Activated CD4-positive, alpha-beta T cell treated with anti-CD3 and anti-CD28 coated beads, Interleukin-2, amount 10 ng/mL, durations not matched to agents 7 days and 5 days (primary cell): Measurements from ENCODE around the gene COA1. TPM values are rescaled to one million over a fixed set of nuclear protein-coding genes. Genes with fewer than 3 reads are reported as not detected.
A peak's percentile ranks its signal among the peaks of the same experiment; 100 is the strongest.

Experiments
- CTCF ChIA-PET: fragments of 350-600 bp; sonication (Branson Sonifier 250); formaldehyde crosslinking; loops from one replicate; lab custom pipeline; 2021; ENCODE audit warnings: antibody characterized with exemption; lab: Charles Lee
- POLR2A ChIA-PET: fragments of 350-600 bp; sonication (Branson Sonifier 250); formaldehyde crosslinking; loops from one replicate; lab custom pipeline; 2021; ENCODE audit warnings: antibody characterized with exemption; lab: Charles Lee
- DNase-seq: peaks from one replicate; pipeline ENCODE4 v3.0.0-alpha.2; 2020
- H3K27ac Mint-ChIP-seq: one replicate; pipeline ENCODE4 v1.8.0; 2021; ENCODE audit warnings: mild to moderate bottlenecking, moderate library complexity, mixed read lengths
- H3K27me3 Mint-ChIP-seq: one replicate; pipeline ENCODE4 v1.8.0; 2021; ENCODE audit warnings: mixed read lengths
- H3K36me3 Mint-ChIP-seq: one replicate; pipeline ENCODE4 v1.8.0; 2021; ENCODE audit warnings: low read depth, mixed read lengths
- H3K4me1 Mint-ChIP-seq: one replicate; pipeline ENCODE4 v1.8.0; 2021; ENCODE audit warnings: mixed read lengths
- H3K4me3 Mint-ChIP-seq: one replicate; pipeline ENCODE4 v1.8.0; 2021; ENCODE audit warnings: mild to moderate bottlenecking, moderate library complexity, mixed read lengths
- H3K9me3 Mint-ChIP-seq: one replicate; pipeline ENCODE4 v1.8.0; 2021; ENCODE audit warnings: mixed read lengths
- total RNA-seq, 2 experiments: library from RNA; stranded (reverse); gene quantifications; one replicate each; pipeline ENCODE4 v1.2.3, GENCODE V29; 2021

The COA1 gene
- total RNA-seq, 2 experiments from 2014 or later: 44.8 to 47.1 TPM

DNA sequence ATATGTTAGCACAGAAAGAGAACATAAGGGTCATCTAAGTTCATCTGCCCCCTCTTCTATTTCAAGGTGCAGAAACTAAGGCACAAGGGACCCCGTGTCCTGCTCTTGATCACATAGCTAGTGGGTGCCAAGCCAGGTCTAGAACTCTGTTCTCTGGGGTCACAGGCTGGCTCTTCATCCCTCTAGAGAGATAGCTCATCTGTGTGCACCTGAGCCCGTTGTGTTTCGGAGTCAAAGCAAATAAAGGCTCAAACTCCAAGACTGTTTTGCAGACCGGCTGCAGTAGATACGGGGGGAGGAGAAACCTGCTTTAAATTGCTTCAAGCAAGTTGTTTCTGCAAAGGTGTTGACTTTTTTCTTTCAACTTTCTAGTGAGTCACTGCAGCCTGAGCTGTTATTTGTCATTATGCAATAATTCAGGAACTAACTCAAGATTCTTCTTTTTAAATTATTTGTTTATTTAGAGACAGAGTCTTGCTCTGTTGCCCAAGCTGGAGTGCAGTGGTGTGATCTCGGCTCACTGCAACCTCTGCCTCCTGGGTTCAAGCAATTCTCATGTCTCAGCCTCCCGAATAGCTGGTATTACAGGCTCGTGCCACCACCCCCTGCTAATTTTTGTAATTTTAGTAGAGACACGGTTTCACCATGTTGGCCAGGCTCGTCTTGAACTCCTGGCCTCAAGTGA, 35.6 kb upstream of the COA1 start:
- peaks cover 5% of the 10 kb centered on the region for H3K36me3 Mint-ChIP-seq
- peaks cover 36% of the 10 kb centered on the region for H3K4me1 Mint-ChIP-seq
- H3K9me3 Mint-ChIP-seq: no peaks in the 10 kb centered on the region
- DNase-seq: no peak
- no peak overlapping the region for H3K4me3 Mint-ChIP-seq
- H3K27me3 Mint-ChIP-seq: no peaks in the 10 kb centered on the region
- peak overlapping the region; percentile 46 for H3K27ac Mint-ChIP-seq
- CTCF ChIA-PET: interaction anchor here (1.0 to 2.2 kb wide), 4 partner anchors 10 to 833 kb away, joined by 3 to 6 read pairs (median 4); partner anchors contain the start of genes MRPL32, PSMA2 and STK17A
- POLR2A ChIA-PET: no interaction called here

- no peaks in the 10 kb centered on the region for H3K9me3 Mint-ChIP-seq
- DNase-seq: peak; percentile 14
- peaks cover 40% of the 10 kb centered on the region for H3K4me1 Mint-ChIP-seq
- ChIA-PET POLR2A (no interaction called here), CTCF (interaction anchor here (1.4 to 2.2 kb wide), 3 partner anchors 10 to 832 kb away, joined by 3 to 6 read pairs (median 6); partner anchors contain the start of genes MRPL32, PSMA2 and STK17A)
- H3K4me3 Mint-ChIP-seq: no peak overlapping the region
- peaks cover 5% of the 10 kb centered on the region for H3K36me3 Mint-ChIP-seq
- no peaks in the 10 kb centered on the region for H3K27me3 Mint-ChIP-seq
- H3K27ac Mint-ChIP-seq: peak overlapping the region; percentile 71
Measured at GRCh38 chr7:43764039-43764761, 34.9 kb upstream of the COA1 start.

GRCh38 chr7:43763183-43763582, 33.9 kb upstream of the COA1 start:
- peaks cover 5% of the 10 kb centered on the region for H3K36me3 Mint-ChIP-seq
- POLR2A ChIA-PET: no interaction called here
- H3K9me3 Mint-ChIP-seq: no peaks in the 10 kb centered on the region
- no peaks in the 10 kb centered on the region for H3K27me3 Mint-ChIP-seq
- H3K27ac Mint-ChIP-seq: no peak overlapping the region
- no peak overlapping the region for H3K4me3 Mint-ChIP-seq
- peaks cover 39% of the 10 kb centered on the region for H3K4me1 Mint-ChIP-seq
- no peak for DNase-seq
- CTCF ChIA-PET: interaction anchor here (0.5 to 2.2 kb wide), 2 partner anchors 180 to 307 kb away, joined by 3 to 6 read pairs; partner anchors contain the start of gene STK17A

DNA sequence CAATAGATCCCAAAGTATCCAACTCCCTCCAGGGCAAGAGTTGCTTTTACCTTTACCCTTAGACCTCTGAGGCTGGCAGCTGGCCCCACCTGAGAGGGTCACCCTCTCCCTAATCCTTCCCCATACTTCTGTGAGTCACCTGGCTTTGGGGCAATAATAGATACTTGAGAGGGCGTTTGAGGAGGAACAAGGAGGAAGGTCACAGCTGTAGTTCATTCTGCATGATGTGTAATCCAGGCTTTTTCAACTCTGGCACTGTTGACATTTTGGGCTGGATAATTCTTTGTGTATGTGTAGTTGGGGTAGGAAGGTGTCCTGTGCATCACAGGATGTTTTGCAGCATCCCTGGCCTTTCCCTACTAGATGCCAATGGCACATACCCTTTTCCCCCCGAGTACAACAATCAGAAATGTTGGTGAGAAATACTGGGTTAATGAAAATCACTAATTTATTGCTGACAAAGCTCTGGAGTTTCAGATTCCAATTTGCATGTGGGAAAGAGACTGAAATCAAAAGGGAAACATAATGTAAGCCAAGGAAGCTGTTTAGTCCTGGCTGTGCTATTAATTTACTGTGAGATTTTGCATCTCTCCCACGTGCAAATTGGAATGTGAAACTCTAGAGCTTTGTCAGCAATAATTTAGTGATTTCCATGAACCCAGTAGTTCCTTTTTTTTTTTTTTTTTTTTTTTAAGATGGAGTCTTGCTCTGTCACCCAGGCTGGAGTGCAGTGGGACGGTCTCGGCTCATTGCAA, 32.8 kb upstream of the COA1 start:
- no peaks in the 10 kb centered on the region for H3K9me3 Mint-ChIP-seq
- H3K27me3 Mint-ChIP-seq: peaks cover 9% of the 10 kb centered on the region
- DNase-seq: no peak
- ChIA-PET POLR2A (no interaction called here), CTCF (interaction anchor here (0.6 kb wide), 1 partner anchor 646 kb away, joined by 3 read pairs; no protein-coding TSS in a partner anchor)
- H3K36me3 Mint-ChIP-seq: peaks cover 5% of the 10 kb centered on the region
- H3K4me3 Mint-ChIP-seq: no peak overlapping the region
- H3K4me1 Mint-ChIP-seq: peaks cover 49% of the 10 kb centered on the region
- H3K27ac Mint-ChIP-seq: no peak overlapping the region

GRCh38 chr7:43761382-43761781, 32.1 kb upstream of the COA1 start:
- no peak overlapping the region for H3K27ac Mint-ChIP-seq
- no peak overlapping the region for H3K4me3 Mint-ChIP-seq
- peaks cover 56% of the 10 kb centered on the region for H3K4me1 Mint-ChIP-seq
- H3K27me3 Mint-ChIP-seq: peaks cover 12% of the 10 kb centered on the region
- H3K9me3 Mint-ChIP-seq: no peaks in the 10 kb centered on the region
- no peak for DNase-seq
- POLR2A ChIA-PET: no interaction called here
- CTCF ChIA-PET: no interaction called here
- H3K36me3 Mint-ChIP-seq: peaks cover 5% of the 10 kb centered on the region

DNA sequence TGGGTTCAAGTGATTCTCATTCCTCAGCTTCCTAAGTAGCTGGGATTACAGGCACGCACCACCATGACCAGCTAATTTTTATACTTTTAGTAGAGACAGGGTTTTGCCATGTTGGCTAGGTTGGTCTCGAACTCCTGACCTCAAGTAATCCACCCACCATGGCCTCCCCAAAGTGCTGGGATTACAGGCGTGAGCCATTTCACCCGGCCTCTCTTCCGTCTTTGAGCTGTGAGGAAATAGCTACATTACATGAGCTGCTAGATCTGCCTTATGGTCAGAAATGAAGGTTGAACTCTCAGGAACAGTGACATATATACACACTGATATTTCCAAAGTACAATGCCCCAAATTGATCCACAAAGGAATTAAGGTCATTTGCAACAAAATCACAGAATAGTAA, 31.5 kb upstream of the COA1 start:
- Mint-ChIP-seq H3K4me3 (no peak overlapping the region), H3K27ac (no peak overlapping the region), H3K36me3 (peaks cover 5% of the 10 kb centered on the region), H3K4me1 (peaks cover 59% of the 10 kb centered on the region), H3K9me3 (no peaks in the 10 kb centered on the region), H3K27me3 (peaks cover 12% of the 10 kb centered on the region)
- no peak for DNase-seq
- CTCF ChIA-PET: interaction anchor here (0.6 to 1.0 kb wide), 5 partner anchors 21 to 499 kb away, joined by 3 to 4 read pairs (median 3); partner anchors contain the start of gene COA1
- POLR2A ChIA-PET: no interaction called here

- H3K9me3 Mint-ChIP-seq: no peaks in the 10 kb centered on the region
- POLR2A ChIA-PET: interaction anchor here (0.5 kb wide), 1 partner anchor 145 kb away, joined by 3 read pairs; no protein-coding TSS in a partner anchor
- H3K4me3 Mint-ChIP-seq: peak overlapping the region; percentile 78
- CTCF ChIA-PET: interaction anchor here (0.5 to 1.3 kb wide), 5 partner anchors 11 to 176 kb away, joined by 3 to 4 read pairs (median 3); partner anchors contain the start of gene STK17A
- DNase-seq: peak; percentile 57
- H3K27ac Mint-ChIP-seq: peak overlapping the region; percentile 85
- H3K4me1 Mint-ChIP-seq: peaks cover 49% of the 10 kb centered on the region
- H3K36me3 Mint-ChIP-seq: peaks cover 5% of the 10 kb centered on the region
- peaks cover 12% of the 10 kb centered on the region for H3K27me3 Mint-ChIP-seq
Measured at GRCh38 chr7:43758822-43759683, 29.7 kb upstream of the COA1 start.

GRCh38 chr7:43758029-43758821, 28.9 kb upstream of the COA1 start, which contains the start of gene BLVRA:
Gene BLVRA (plus strand): TSS chr7:43758680. CDS start chr7:43771159, 12,479 bp downstream.
- peaks cover 46% of the 10 kb centered on the region for H3K4me1 Mint-ChIP-seq

GRCh38 chr7:43757073-43757720, 27.9 kb upstream of the COA1 start:
- Mint-ChIP-seq H3K27ac (peak overlapping the region; percentile 78), H3K4me1 (peaks cover 42% of the 10 kb centered on the region), H3K27me3 (peaks cover 12% of the 10 kb centered on the region), H3K4me3 (peak overlapping the region; percentile 74), H3K9me3 (peaks cover 2% of the 10 kb centered on the region), H3K36me3 (peaks cover 5% of the 10 kb centered on the region)
- ChIA-PET CTCF (interaction anchor here (0.6 to 1.4 kb wide), 4 partner anchors 11 to 228 kb away, joined by 3 to 4 read pairs (median 3); partner anchors contain the start of gene STK17A), POLR2A (no interaction called here)
- DNase-seq: no peak

More at GRCh38 chr7:43758029-43758821, 28.9 kb upstream of the COA1 start, which contains the start of gene BLVRA:
- Mint-ChIP-seq H3K27me3 (peaks cover 12% of the 10 kb centered on the region), H3K27ac (peak within 1 kb of the TSS; percentile 85), H3K4me3 (peak within 1 kb of the TSS; percentile 78), H3K9me3 (peaks cover under 1% of the 10 kb centered on the region), H3K36me3 (peaks cover 5% of the 10 kb centered on the region)
- CTCF ChIA-PET: interaction anchor here (0.5 to 1.3 kb wide), 3 partner anchors 13 to 54 kb away, joined by 3 read pairs; no protein-coding TSS in a partner anchor
- POLR2A ChIA-PET: interaction anchor here (0.5 to 0.7 kb wide), 2 partner anchors 12 to 145 kb away, joined by 3 read pairs; no protein-coding TSS in a partner anchor
- peak; percentile 71 for DNase-seq

DNA sequence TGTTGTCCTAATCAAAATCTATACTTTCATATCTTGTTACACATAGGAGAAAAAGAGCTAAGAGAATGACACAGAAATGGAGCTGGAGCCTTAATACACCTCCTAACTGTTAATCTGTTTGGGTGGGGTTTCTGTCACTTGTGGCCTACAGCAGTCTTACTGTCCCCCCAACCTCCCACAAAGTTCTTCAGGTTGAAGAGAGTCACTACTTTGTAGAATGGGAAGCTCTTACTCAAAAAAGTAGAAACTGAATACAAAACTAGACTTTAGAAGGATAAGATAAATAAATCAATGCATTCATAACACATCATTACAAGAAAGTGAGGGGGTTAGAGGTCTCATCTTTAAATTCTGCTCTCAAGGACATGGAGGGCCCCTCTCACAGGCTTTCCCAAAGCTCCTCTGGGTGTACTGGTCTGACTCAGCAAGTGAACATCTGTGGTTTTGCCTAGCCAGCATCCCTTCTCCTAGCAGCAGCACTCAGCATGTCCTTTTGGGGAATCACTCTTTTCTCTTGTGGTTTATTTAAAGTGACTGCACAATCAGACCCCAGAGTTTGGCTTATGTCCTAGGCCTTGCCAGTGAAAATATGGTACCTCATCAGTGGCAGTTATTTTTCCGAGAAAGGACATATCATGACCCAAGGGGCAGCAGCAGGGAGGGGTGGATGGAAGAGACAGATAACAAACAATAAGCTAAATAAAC, 27.2 kb upstream of the COA1 start:
- ChIA-PET POLR2A (no interaction called here), CTCF (interaction anchor here (0.6 to 1.4 kb wide), 3 partner anchors 11 to 227 kb away, joined by 3 to 4 read pairs (median 3); partner anchors contain the start of gene STK17A)
- no peak for DNase-seq
- peaks cover 2% of the 10 kb centered on the region for H3K9me3 Mint-ChIP-seq
- peaks cover 38% of the 10 kb centered on the region for H3K4me1 Mint-ChIP-seq
- peaks cover 12% of the 10 kb centered on the region for H3K27me3 Mint-ChIP-seq
- H3K36me3 Mint-ChIP-seq: peaks cover 3% of the 10 kb centered on the region
- H3K27ac Mint-ChIP-seq: no peak overlapping the region
- H3K4me3 Mint-ChIP-seq: peak overlapping the region; percentile 74
